Ascending aorta (tissue), 2 donors: Measurements from ENCODE around the gene OTUB1. TPM values are rescaled to one million over a fixed set of nuclear protein-coding genes. Genes with fewer than 3 reads are reported as not detected.

Experiments
- DNase-seq, 2 donors: peaks; one replicate each; pipeline ENCODE4 v3.0.0-alpha.2; 2019; ENCODE audit warnings: low spot score in 2 of 2
- H3K27ac ChIP-seq, 2 donors: fragments of 200-600 bp; sonication (generic); one replicate each; pipeline ENCODE4 v1.5.1; 2016 to 2017; ENCODE audit warnings: mild to moderate bottlenecking in 1 of 2
- H3K27me3 ChIP-seq: fragments of 200-600 bp; sonication (generic); one replicate; pipeline ENCODE4 v1.5.1; 2017
- H3K36me3 ChIP-seq, 2 donors: fragments of 200-600 bp; sonication (generic); one replicate each; pipeline ENCODE4 v1.5.1; 2016
- H3K4me1 ChIP-seq, 2 donors: fragments of 200-600 bp; sonication (generic); one replicate each; pipeline ENCODE4 v1.5.1; 2016 to 2017; ENCODE audit warnings: mild to moderate bottlenecking in 1 of 2
- H3K4me3 ChIP-seq, 2 donors: fragments of 200-600 bp; sonication (generic); one replicate each; pipeline ENCODE4 v1.5.1; 2016 to 2017; ENCODE audit warnings: mild to moderate bottlenecking in 1 of 2
- H3K9me3 ChIP-seq, 2 donors: fragments of 200-600 bp; sonication (generic); one replicate each; pipeline ENCODE4 v1.5.1; 2016
- intact Hi-C: fragments of 100-400 bp; cut with DNase I; formaldehyde crosslinking; loops from one replicate; pipeline ENCODE4 v1.15.1; 2023
- total RNA-seq: library from RNA; depleted of rRNA; stranded (reverse); fragments of >200 nt; gene quantifications from one replicate; pipeline ENCODE4 v1.1.0, GENCODE V29; 2016
- TF ChIP-seq, protein P1 (sequence below), 3 experiments: fragments of 200-600 bp in 2 of 3; fragments of 450-650 bp in 1 of 3; sonication (generic) in 2 of 3; IDR thresholded peaks; one replicate each; pipeline ENCODE4 v1.5.1; 2016 to 2019; ENCODE audit warnings: antibody characterized with exemption in 3 of 3, mild to moderate bottlenecking in 1 of 3, moderate library complexity in 1 of 3

Gene OTUB1
- total RNA-seq, 1 donor from 2014 or later: 89.4 TPM

DNA sequence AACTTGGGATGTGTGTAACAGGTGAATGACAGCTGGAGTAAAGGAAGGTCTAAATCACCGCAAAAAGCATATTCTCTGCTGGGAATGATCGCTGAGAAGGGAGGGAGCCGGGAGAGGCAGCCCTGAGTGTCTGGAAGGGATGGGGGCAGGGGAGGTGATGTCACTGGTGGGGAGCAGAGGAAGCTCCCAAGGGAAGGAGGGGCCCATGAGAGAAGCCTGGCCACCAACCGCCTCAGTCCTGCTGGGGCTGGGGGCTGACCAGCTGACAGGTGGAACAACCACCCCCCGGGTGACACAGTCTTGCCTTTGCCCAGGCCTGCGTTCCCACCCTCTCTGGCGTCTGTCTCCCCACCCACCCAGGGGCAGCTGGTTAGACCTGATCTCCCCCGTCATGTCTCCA is 43.5 kb downstream of the OTUB1 start:
- DNase-seq: no peak
- H3K4me3 ChIP-seq: no peak overlapping the region
- no peak overlapping the region for H3K27ac ChIP-seq
- H3K36me3 ChIP-seq: no peaks in the 10 kb centered on the region
- TF ChIP-seq, protein P1, sequence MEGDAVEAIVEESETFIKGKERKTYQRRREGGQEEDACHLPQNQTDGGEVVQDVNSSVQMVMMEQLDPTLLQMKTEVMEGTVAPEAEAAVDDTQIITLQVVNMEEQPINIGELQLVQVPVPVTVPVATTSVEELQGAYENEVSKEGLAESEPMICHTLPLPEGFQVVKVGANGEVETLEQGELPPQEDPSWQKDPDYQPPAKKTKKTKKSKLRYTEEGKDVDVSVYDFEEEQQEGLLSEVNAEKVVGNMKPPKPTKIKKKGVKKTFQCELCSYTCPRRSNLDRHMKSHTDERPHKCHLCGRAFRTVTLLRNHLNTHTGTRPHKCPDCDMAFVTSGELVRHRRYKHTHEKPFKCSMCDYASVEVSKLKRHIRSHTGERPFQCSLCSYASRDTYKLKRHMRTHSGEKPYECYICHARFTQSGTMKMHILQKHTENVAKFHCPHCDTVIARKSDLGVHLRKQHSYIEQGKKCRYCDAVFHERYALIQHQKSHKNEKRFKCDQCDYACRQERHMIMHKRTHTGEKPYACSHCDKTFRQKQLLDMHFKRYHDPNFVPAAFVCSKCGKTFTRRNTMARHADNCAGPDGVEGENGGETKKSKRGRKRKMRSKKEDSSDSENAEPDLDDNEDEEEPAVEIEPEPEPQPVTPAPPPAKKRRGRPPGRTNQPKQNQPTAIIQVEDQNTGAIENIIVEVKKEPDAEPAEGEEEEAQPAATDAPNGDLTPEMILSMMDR (IDR thresholded peaks at IDR 0.05): no peak
- intact Hi-C loops: no loop called here
- peaks cover 0 to 4% of the 10 kb centered on the region in 2 donors for H3K4me1 ChIP-seq
- H3K27me3 ChIP-seq: peaks cover under 1% of the 10 kb centered on the region
- H3K9me3 ChIP-seq: no peaks in the 10 kb centered on the region

GRCh38 chr11:64031001-64031400 is 44.8 kb downstream of the OTUB1 start:
- Histone ChIP-seq H3K36me3 (no peaks in the 10 kb centered on the region), H3K27me3 (peaks cover 5% of the 10 kb centered on the region), H3K4me1 (peaks cover 6 to 9% of the 10 kb centered on the region in 2 donors), H3K27ac (no peak overlapping the region), H3K4me3 (no peak overlapping the region), H3K9me3 (no peaks in the 10 kb centered on the region)
- DNase-seq: no peak
- intact Hi-C loops: no loop called here
- TF ChIP-seq, protein P1 (IDR thresholded peaks at IDR 0.05): no peak

- no peak overlapping the region for H3K4me3 ChIP-seq
- peaks cover 5% of the 10 kb centered on the region for H3K27me3 ChIP-seq
- intact Hi-C loops: no loop called here
These were observed 45.8 kb downstream of the OTUB1 start for GRCh38 chr11:64032050-64032449.

DNA sequence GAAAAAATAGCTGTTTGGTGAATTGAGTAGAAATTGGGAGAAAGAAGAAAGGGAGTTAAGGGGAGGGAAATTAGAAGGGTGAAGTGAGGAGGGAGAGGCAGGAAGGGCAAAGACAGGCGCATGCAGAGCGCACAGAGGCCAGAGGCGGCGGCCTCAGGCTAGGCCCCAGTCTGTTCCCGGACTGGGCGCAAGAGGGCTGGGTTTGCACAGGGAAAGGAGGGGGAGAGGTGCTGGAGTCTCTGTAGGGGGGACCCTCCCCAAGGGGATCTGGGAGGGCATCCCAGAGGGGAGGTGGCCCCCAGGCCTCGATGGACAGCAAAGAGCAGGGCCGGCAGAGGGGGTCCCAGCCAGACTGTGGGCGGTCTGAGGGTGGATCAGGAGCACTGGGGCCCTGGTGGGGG is 48.2 kb downstream of the OTUB1 start:
- no peak for DNase-seq
- Histone ChIP-seq H3K27ac (no peak overlapping the region), H3K4me1 (peaks cover 11 to 12% of the 10 kb centered on the region in 2 donors), H3K4me3 (no peak overlapping the region), H3K36me3 (no peaks in the 10 kb centered on the region), H3K27me3 (peaks cover 5% of the 10 kb centered on the region), H3K9me3 (no peaks in the 10 kb centered on the region)
- intact Hi-C loops: no loop called here
- TF ChIP-seq, protein P1 (IDR thresholded peaks at IDR 0.05): no peak

More at GRCh38 chr11:64032050-64032449, 45.8 kb downstream of the OTUB1 start:
- TF ChIP-seq, protein P1 (IDR thresholded peaks at IDR 0.05): no peak
- Histone ChIP-seq H3K9me3 (no peaks in the 10 kb centered on the region), H3K4me1 (peaks cover 11 to 16% of the 10 kb centered on the region in 2 donors), H3K27ac (no peak overlapping the region), H3K36me3 (no peaks in the 10 kb centered on the region)
- no peak for DNase-seq

GRCh38 chr11:64035081-64035524 is 48.9 kb downstream of the OTUB1 start:
- DNase-seq: no peak
- intact Hi-C loops: no loop called here
- H3K4me3 ChIP-seq: peak overlapping the region; percentile 49 to 55
- H3K4me1 ChIP-seq: peaks cover 11 to 12% of the 10 kb centered on the region in 2 donors
- no peaks in the 10 kb centered on the region for H3K9me3 ChIP-seq
- TF ChIP-seq, protein P1 (IDR thresholded peaks at IDR 0.05): no peak
- H3K27me3 ChIP-seq: peaks cover 5% of the 10 kb centered on the region
- no peaks in the 10 kb centered on the region for H3K36me3 ChIP-seq
- no peak overlapping the region for H3K27ac ChIP-seq

DNA sequence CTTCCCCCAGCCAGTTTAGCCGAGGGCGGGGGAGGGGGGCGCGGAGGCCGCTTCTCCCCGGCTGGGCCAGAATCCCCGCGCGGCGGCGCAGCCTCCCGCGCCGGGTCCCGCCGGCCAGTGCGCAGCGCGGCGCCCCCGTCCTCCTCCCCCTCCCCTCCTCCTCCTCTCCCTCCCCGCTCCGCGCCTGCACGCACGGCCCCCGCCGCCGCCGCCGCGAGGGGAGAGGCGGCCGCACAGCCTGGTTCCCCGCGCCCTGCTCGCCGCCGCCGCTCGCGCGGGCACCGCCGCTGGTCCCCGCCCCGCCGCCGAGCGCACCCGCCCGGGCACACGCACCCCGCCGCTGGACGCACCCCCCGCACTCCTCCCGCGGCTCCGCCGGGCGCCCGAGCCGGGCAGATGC is 49.3 kb downstream of the OTUB1 start, which contains the start of gene FLRT1:
TSS of gene FLRT1 (plus strand) at position 356 of the 400 bp plus-strand sequence. CDS start 80,337 bp downstream, outside the sequence.
- no peak within 1 kb of the TSS for H3K27ac ChIP-seq
- H3K36me3 ChIP-seq: no peaks in the 10 kb centered on the region
- peaks cover 11 to 12% of the 10 kb centered on the region in 2 donors for H3K4me1 ChIP-seq
- H3K9me3 ChIP-seq: no peaks in the 10 kb centered on the region
- peaks cover 5% of the 10 kb centered on the region for H3K27me3 ChIP-seq
- intact Hi-C loops: no loop called here
- TF ChIP-seq, protein P1 (IDR thresholded peaks at IDR 0.05): no peak
- DNase-seq: no peak
- H3K4me3 ChIP-seq: peak within 1 kb of the TSS; percentile 49 to 79
